HepG2 (cell line): ENCODE measurements around the gene PRSS21. TPM values are rescaled to one million over a fixed set of nuclear protein-coding genes. Genes with fewer than 3 reads are reported as not detected.

Experiments used
- BRF2 ChIP-seq: sonication (generic); formaldehyde crosslinking; IDR thresholded peaks from 2 replicates; pipeline ENCODE4 v1.8.1; 2022; ENCODE audit warnings: mild to moderate bottlenecking, missing genetic modification reagents
- E2F5 ChIP-seq: sonication (generic); formaldehyde crosslinking; conservative IDR thresholded peaks from 2 replicates; pipeline ENCODE4 v1.4.0; 2020; ENCODE audit warnings: missing genetic modification reagents
- KLF6 ChIP-seq: IDR thresholded peaks from 2 replicates; pipeline ENCODE4 v1.8.0; 2016; ENCODE audit warnings: missing biosample characterization, missing genetic modification reagents
- SAFB2 ChIP-seq: sonication (generic); formaldehyde crosslinking; IDR thresholded peaks from 2 replicates; pipeline ENCODE4 v1.5.1; 2020; ENCODE audit warnings: missing genetic modification reagents, low read depth, mild to moderate bottlenecking, borderline replicate concordance
- SP1 ChIP-seq, 2 experiments: fragments of 450-650 bp in 1 of 2; sonication (generic) in 1 of 2; formaldehyde crosslinking in 1 of 2; IDR thresholded peaks; 2 replicates each; pipeline versions ENCODE4 v1.4.0 to v1.6.1; 2016 to 2020; ENCODE audit warnings: missing genetic modification reagents in 1 of 2
- SPEN ChIP-seq: sonication (generic); formaldehyde crosslinking; IDR thresholded peaks from 2 replicates; pipeline ENCODE4 v1.5.1; 2020; ENCODE audit warnings: low read depth, mild to moderate bottlenecking, missing genetic modification reagents
- TIGD3 ChIP-seq: sonication (generic); formaldehyde crosslinking; IDR thresholded peaks from 2 replicates; pipeline ENCODE4 v1.5.1; 2020; ENCODE audit warnings: mild to moderate bottlenecking, missing genetic modification reagents, borderline replicate concordance
- TRAFD1 ChIP-seq: sonication (generic); formaldehyde crosslinking; IDR thresholded peaks from 2 replicates; pipeline ENCODE4 v1.5.1; 2020; ENCODE audit warnings: missing genetic modification reagents, mild to moderate bottlenecking, borderline replicate concordance
- ZFP90 ChIP-seq: sonication (generic); formaldehyde crosslinking; IDR thresholded peaks from 2 replicates; pipeline ENCODE4 v1.8.0; 2022; ENCODE audit warnings: missing genetic modification reagents, mild to moderate bottlenecking, inconsistent platforms, borderline replicate concordance
- ZNF263 ChIP-seq: sonication (generic); formaldehyde crosslinking; IDR thresholded peaks from 2 replicates; pipeline ENCODE4 v1.4.0; 2020; ENCODE audit warnings: missing genetic modification reagents
- ZNF30 ChIP-seq: sonication (generic); formaldehyde crosslinking; IDR thresholded peaks from 2 replicates; pipeline ENCODE4 v1.5.0; 2020; ENCODE audit warnings: mild to moderate bottlenecking, missing genetic modification reagents
- ZNF580 ChIP-seq: IDR thresholded peaks from 2 replicates; pipeline ENCODE4 v1.6.1; 2016; ENCODE audit warnings: low read depth, borderline replicate concordance
- ZNF678 ChIP-seq: sonication (generic); formaldehyde crosslinking; IDR thresholded peaks from 2 replicates; pipeline ENCODE4 v1.4.0; 2020; ENCODE audit warnings: mild to moderate bottlenecking, missing genetic modification reagents
- ZNF850 ChIP-seq: sonication (generic); formaldehyde crosslinking; conservative IDR thresholded peaks from 2 replicates; pipeline ENCODE4 v1.9.0; 2021; ENCODE audit warnings: mild to moderate bottlenecking, missing genetic modification reagents
- ZSCAN31 ChIP-seq: sonication (generic); formaldehyde crosslinking; IDR thresholded peaks from 2 replicates; pipeline ENCODE4 v1.5.0; 2020; ENCODE audit warnings: low read depth, mild to moderate bottlenecking, missing genetic modification reagents
- polyA plus RNA-seq, 8 experiments: library from polyadenylated mRNA; depleted of rRNA in 3 of 8; stranded (reverse) in 7 of 8; unstranded in 1 of 8; fragments of >200 nt; fragmentation: Illumina TruSeq in 4 of 8; extraction: Trizol in 4 of 8; gene quantifications; 2 replicates each; pipeline versions ENCODE4 v1.2.1 to v1.2.3, GENCODE V29; 2011 to 2016; ENCODE audit warnings: low read depth in 4 of 8, missing spikeins in 1 of 8, mixed read lengths in 1 of 8; ENCODE audit not compliant: insufficient read depth in 1 of 8
- total RNA-seq, 5 experiments: library from RNA; depleted of rRNA; stranded (reverse); fragments of >200 nt; fragmentation: Illumina TruSeq; extraction: Trizol; gene quantifications; 2 replicates each; pipeline ENCODE4 v1.2.3, GENCODE V29; 2016; ENCODE audit warnings: low read depth in 1 of 5
- TF ChIP-seq, protein P1 (sequence below): sonication (generic); formaldehyde crosslinking; IDR thresholded peaks from 2 replicates; pipeline ENCODE4 v1.8.1; 2023; ENCODE audit warnings: mild to moderate bottlenecking, missing genetic modification reagents
- TF ChIP-seq, protein P2 (sequence below): sonication (generic); formaldehyde crosslinking; IDR thresholded peaks from 2 replicates; pipeline ENCODE4 v1.4.0; 2020; ENCODE audit warnings: missing genetic modification reagents, mild to moderate bottlenecking, borderline replicate concordance

The PRSS21 gene
- total and polyA plus RNA-seq, 2 of the 13 experiments (the other 11 are each of a cell fraction or from before 2014, with no cell fraction given) = not detected

DNA sequence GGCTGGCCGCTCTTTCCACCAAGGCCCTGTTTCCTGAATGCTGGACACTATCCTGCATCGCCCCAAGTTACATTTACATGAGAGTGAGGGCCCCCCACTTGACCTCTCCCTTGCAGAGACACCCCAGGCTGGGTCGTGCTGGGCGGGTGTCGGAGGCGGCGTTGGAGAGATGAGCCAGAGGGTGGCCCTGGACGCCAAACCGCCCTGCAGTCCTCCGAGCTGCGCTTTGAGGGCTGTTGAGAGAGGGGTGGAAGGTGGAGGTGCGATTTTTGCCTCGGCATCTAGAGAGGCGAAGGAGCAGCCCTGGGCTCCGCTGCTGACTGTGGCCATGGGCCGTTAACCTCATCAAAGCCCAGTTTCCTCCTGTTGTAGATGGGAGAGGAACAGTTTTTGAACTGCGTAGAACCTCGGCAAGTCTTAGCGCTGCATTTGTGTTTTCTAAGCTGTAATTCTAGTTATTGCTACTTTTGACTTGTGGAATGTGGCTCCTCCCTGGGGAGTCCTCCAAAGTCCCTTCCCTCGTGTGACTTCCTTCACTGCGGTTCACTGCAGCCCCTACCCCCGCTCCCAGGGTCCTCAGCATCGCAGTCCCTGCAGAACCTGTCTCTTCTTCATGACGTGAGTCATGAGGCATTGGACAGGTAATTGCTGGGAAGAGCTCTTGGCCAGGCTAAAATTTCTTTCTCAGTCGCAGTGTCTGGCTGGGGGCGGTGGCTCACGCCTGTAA, 39.0 kb upstream of the PRSS21 start (continued):
- TF ChIP-seq, protein P1, sequence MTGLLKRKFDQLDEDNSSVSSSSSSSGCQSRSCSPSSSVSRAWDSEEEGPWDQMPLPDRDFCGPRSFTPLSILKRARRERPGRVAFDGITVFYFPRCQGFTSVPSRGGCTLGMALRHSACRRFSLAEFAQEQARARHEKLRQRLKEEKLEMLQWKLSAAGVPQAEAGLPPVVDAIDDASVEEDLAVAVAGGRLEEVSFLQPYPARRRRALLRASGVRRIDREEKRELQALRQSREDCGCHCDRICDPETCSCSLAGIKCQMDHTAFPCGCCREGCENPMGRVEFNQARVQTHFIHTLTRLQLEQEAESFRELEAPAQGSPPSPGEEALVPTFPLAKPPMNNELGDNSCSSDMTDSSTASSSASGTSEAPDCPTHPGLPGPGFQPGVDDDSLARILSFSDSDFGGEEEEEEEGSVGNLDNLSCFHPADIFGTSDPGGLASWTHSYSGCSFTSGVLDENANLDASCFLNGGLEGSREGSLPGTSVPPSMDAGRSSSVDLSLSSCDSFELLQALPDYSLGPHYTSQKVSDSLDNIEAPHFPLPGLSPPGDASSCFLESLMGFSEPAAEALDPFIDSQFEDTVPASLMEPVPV (CRISPR knock-in tag) = 0 out of 2 replicates have a peak, but pooled peaks have one; percentile 62
- TF ChIP-seq ZNF30 (CRISPR knock-in tag) (peak; percentile 10; the same call in 1 of the 2 replicates), TRAFD1 (CRISPR knock-in tag) (no peak), SAFB2 (CRISPR knock-in tag) (no peak), ZSCAN31 (CRISPR knock-in tag) (no peak), SPEN (0 out of 2 replicates have a peak, but pooled peaks have one; percentile 26), ZNF678 (no peak), BRF2 (CRISPR knock-in tag) (no peak), E2F5 (CRISPR knock-in tag) (no peak), ZNF263 (CRISPR knock-in tag) (peak; percentile 68), ZFP90 (CRISPR knock-in tag) (no peak), TIGD3 (CRISPR knock-in tag) (peak; percentile 52; the same call in 1 of the 2 replicates), ZNF850 (CRISPR knock-in tag) (no peak), KLF6 (no peak), ZNF580 (CRISPR knock-in tag) (0 out of 2 replicates have a peak, but pooled peaks have one; percentile 6), SP1 (IDR thresholded peaks at IDR 0.05) (no peak), SP1 (CRISPR knock-in tag; IDR thresholded peaks at IDR 0.05) (no peak)
- TF ChIP-seq, protein P2, sequence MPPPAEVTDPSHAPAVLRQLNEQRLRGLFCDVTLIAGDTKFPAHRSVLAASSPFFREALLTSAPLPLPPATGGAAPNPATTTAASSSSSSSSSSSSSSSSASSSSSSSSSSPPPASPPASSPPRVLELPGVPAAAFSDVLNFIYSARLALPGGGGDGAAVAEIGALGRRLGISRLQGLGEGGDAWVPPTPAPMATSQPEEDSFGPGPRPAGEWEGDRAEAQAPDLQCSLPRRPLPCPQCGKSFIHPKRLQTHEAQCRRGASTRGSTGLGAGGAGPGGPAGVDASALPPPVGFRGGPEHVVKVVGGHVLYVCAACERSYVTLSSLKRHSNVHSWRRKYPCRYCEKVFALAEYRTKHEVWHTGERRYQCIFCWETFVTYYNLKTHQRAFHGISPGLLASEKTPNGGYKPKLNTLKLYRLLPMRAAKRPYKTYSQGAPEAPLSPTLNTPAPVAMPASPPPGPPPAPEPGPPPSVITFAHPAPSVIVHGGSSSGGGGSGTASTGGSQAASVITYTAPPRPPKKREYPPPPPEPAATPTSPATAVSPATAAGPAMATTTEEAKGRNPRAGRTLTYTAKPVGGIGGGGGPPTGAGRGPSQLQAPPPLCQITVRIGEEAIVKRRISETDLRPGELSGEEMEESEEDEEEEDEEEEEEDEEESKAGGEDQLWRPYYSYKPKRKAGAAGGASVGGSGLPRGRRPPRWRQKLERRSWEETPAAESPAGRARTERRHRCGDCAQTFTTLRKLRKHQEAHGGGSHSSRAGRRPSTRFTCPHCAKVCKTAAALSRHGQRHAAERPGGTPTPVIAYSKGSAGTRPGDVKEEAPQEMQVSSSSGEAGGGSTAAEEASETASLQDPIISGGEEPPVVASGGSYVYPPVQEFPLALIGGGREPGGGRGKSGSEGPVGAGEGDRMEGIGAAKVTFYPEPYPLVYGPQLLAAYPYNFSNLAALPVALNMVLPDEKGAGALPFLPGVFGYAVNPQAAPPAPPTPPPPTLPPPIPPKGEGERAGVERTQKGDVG = 0 out of 2 replicates have a peak, but pooled peaks have one; percentile 5
